ENCODE data around the gene ACSM6. TPM values are rescaled to one million over a fixed set of nuclear protein-coding genes. Genes with fewer than 3 reads are reported as not detected.
"Not testable (repeated sequence)": the region's sequence is repeated elsewhere in the genome, so short reads cannot be mapped to it uniquely, and the experiment has no call there.

The ACSM6 gene
- total RNA-seq, 2 donors from 2014 or later = not detected

DNA sequence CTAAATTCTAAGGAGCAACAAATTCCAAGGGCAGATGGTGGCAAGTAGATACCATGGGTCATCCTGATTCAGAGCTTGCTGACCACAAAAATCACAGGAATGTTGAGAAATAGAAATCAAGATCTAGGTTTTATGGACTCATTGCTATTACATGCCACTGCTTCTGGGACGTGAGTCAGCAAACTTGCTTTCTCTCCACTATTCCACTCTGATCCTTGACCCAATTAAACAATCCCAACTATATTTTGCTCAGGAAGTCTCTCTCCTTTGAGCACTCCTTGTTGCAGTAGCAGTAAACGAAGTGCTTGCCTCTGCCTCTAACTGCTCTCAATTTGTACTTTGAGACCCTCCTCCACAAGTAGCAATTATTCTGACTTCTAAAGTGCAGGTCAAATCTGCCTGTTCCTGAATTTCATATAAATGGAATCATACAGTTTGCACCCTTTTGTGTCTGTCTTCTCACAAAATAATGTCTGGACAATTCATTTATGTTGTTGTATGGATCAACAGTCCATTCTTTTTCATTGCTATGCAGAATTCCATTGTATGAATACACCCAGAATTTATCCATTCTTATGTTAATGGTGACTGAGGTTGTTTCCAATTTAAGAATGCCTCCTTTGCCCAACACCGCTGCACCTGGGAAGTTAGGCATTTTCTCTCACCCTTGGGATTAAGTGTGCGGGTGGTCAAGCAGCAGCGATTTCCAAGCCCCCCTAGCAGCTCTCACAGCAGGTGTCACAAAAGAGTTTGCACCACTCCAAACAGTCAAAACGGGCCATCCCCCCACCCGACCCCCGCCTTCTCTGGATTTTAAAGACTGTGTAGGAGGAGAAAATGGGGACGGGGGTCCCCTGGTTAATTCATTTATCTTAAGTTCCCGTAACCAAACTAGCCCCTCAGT is 35.9 kb downstream of the ACSM6 start:
- H3K9ac ChIP-seq (ENCODE audit: low read depth in 2 of 2, low read length in 2 of 2) = no peak overlapping the region
- no peak for DNase-seq
- TF ChIP-seq, protein P1, sequence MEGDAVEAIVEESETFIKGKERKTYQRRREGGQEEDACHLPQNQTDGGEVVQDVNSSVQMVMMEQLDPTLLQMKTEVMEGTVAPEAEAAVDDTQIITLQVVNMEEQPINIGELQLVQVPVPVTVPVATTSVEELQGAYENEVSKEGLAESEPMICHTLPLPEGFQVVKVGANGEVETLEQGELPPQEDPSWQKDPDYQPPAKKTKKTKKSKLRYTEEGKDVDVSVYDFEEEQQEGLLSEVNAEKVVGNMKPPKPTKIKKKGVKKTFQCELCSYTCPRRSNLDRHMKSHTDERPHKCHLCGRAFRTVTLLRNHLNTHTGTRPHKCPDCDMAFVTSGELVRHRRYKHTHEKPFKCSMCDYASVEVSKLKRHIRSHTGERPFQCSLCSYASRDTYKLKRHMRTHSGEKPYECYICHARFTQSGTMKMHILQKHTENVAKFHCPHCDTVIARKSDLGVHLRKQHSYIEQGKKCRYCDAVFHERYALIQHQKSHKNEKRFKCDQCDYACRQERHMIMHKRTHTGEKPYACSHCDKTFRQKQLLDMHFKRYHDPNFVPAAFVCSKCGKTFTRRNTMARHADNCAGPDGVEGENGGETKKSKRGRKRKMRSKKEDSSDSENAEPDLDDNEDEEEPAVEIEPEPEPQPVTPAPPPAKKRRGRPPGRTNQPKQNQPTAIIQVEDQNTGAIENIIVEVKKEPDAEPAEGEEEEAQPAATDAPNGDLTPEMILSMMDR (IDR thresholded peaks at IDR 0.05) = no peak
- no peak overlapping the region for H3K27ac ChIP-seq
- no peaks in the 10 kb centered on the region for H3K36me3 ChIP-seq
- no peaks in the 10 kb centered on the region for H3K27me3 ChIP-seq
- H3K4me3 ChIP-seq = no peak overlapping the region
- no peaks in the 10 kb centered on the region for H3K9me3 ChIP-seq
- no peaks in the 10 kb centered on the region for H3K4me1 ChIP-seq
- intact Hi-C loops (cut with DNase I) = no loop called here

DNA sequence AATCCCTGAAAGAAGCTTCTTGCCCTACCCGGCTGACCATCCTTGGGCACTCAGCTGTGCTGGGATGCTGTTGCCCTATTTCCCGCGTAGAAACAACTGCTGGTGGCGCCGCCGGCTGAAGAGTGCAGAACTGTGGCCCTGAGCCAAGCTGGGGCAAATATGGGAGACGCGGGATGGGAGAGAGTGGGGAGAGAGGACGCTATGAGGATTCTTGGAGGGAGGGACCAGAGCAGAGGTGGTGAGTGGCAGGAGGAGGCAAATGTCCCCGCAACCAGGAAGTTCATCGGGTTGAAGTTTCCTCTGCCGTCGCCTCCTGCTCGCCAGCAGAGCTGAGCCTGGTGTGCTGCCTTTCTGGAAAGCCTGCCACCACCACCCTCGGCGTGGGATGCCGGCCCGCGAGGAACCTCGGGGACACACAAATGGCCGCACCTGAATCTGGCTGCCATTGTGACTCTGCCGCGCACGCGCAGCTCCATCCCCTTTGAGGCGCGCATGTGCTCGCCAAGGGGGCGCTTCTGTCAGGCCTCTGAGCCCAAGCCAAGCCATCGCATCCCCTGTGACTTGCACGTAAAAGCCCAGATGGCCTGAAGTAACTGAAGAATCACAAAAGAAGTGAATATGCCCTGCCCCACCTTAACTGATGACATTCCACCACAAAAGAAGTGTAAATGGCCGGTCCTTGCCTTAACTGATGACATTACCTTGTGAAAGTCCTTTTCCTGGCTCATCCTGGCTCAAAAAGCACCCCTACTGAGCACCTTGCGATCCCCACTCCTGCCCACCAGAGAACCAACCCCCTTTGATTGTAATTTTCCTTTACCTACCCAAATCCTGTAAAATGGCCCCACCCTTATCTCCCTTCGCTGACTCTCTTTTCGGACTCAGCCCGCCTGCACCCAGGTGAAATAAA is 36.9 kb downstream of the ACSM6 start:
- H3K27me3 ChIP-seq; H3K9me3 ChIP-seq; H3K9ac ChIP-seq (ENCODE audit: low read depth in 2 of 2, low read length in 2 of 2); H3K36me3 ChIP-seq; H3K4me1 ChIP-seq; intact Hi-C loops (cut with DNase I); DNase-seq; H3K27ac ChIP-seq: not testable (repeated sequence)
- H3K4me3 ChIP-seq = peak overlapping the region; percentile 26

GRCh38 chr10:95233377-95234034 is 39.5 kb downstream of the ACSM6 start:
- no peak overlapping the region for H3K4me3 ChIP-seq
- H3K27me3 ChIP-seq = no peaks in the 10 kb centered on the region
- peaks cover 4% of the 10 kb centered on the region for H3K36me3 ChIP-seq
- DNase-seq = no peak
- intact Hi-C loops (cut with DNase I) = no loop called here
- H3K4me1 ChIP-seq = no peaks in the 10 kb centered on the region
- no peaks in the 10 kb centered on the region for H3K9me3 ChIP-seq
- H3K27ac ChIP-seq = no peak overlapping the region
- TF ChIP-seq, protein P1 (IDR thresholded peaks at IDR 0.05) = no peak
- H3K9ac ChIP-seq (ENCODE audit: low read depth in 2 of 2, low read length in 2 of 2) = no peak overlapping the region

DNA sequence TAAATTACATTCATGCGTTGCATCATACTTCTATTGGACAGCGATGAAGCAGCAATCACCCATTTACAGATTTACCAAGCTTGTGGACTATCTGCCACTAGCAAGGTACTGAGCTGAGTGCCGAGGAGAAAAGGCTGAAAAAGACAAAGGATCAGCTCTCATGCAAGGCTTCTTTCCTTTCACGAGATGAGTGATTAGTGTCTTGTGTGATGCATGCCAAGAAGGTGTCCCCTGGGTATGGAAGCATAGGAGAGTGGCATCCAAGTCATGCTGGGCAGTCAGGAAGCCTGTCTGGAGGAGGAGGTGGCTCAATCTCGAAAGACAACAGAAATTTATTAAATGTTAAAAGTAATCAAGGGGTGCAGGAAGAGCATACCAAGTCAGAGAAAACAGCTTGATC is 40.9 kb downstream of the ACSM6 start:
- intact Hi-C loops (cut with DNase I) = no loop called here
- H3K27ac ChIP-seq = no peak overlapping the region
- no peaks in the 10 kb centered on the region for H3K27me3 ChIP-seq
- no peak overlapping the region for H3K4me3 ChIP-seq
- no peaks in the 10 kb centered on the region for H3K9me3 ChIP-seq
- TF ChIP-seq, protein P1 (IDR thresholded peaks at IDR 0.05) = no peak
- H3K4me1 ChIP-seq = no peaks in the 10 kb centered on the region
- peaks cover 4% of the 10 kb centered on the region for H3K36me3 ChIP-seq
- H3K9ac ChIP-seq (ENCODE audit: low read depth in 2 of 2, low read length in 2 of 2) = no peak overlapping the region
- no peak for DNase-seq

- H3K9me3 ChIP-seq = no peaks in the 10 kb centered on the region
- H3K4me3 ChIP-seq = no peak overlapping the region
- no peaks in the 10 kb centered on the region for H3K27me3 ChIP-seq
- no peak overlapping the region for H3K9ac ChIP-seq (ENCODE audit: low read depth in 2 of 2, low read length in 2 of 2)
- no peak overlapping the region for H3K27ac ChIP-seq
- no peak for DNase-seq
- intact Hi-C loops (cut with DNase I) = no loop called here
- no peaks in the 10 kb centered on the region for H3K4me1 ChIP-seq
- TF ChIP-seq, protein P1 (IDR thresholded peaks at IDR 0.05) = no peak
- H3K36me3 ChIP-seq = peaks cover 8% of the 10 kb centered on the region
Observed at GRCh38 chr10:95235676-95236067, 41.6 kb downstream of the ACSM6 start.

Data from colonic mucosa (tissue), 4 donors.